ENCODE data around the gene SNRPB2. TPM values are rescaled to one million over a fixed set of nuclear protein-coding genes. Genes with fewer than 3 reads are reported as not detected.

SNRPB2 gene
- total and polyA plus RNA-seq, 7 experiments from 2014 or later, result 25.2 to 97.0 (median 40.0) TPM

GRCh38 chr20:16771213-16771612, 41.4 kb downstream of the SNRPB2 start:
- no peak for ATAC-seq
- H3K27ac ChIP-seq (ENCODE audit: low read depth, low read length), result no peak overlapping the region
- peaks cover 0 to 9% (median 0%) of the 10 kb centered on the region in 3 experiments for H3K9me3 ChIP-seq (ENCODE audit: control insufficient read depth in 2 of 3, low read length in 3 of 3)
- Mint-ChIP-seq H3K4me1 (peaks cover 0 to 2% (median 0%) of the 10 kb centered on the region in 7 donors), H3K27me3 (peaks cover 15 to 36% (median 30%) of the 10 kb centered on the region in 5 donors), H3K27ac (no peak overlapping the region), H3K4me3 (no peak overlapping the region), H3K9me3 (peaks cover 0 to 26% (median 9%) of the 10 kb centered on the region in 11 donors), H3K36me3 (no peaks in the 10 kb centered on the region)
- no peaks in the 10 kb centered on the region for H3K36me3 ChIP-seq (ENCODE audit: control insufficient read depth in 2 of 3, insufficient read depth in 3 of 3, low read length in 3 of 3)
- CTCF ChIA-PET, result no interaction called here
- no peak for DNase-seq
- no peaks in the 10 kb centered on the region for H3K4me1 ChIP-seq (ENCODE audit: control insufficient read depth in 2 of 2, insufficient read depth in 2 of 2, low read length in 2 of 2)
- no peaks in the 10 kb centered on the region for H3K27me3 ChIP-seq (ENCODE audit: control insufficient read depth in 2 of 2, insufficient read depth in 2 of 2, low read length in 2 of 2)
- POLR2A ChIA-PET, result no interaction called here
- intact Hi-C loops (cut with micrococcal nuclease), result no loop called here
- H3K4me3 ChIP-seq (ENCODE audit: low read length), result no peak overlapping the region

DNA sequence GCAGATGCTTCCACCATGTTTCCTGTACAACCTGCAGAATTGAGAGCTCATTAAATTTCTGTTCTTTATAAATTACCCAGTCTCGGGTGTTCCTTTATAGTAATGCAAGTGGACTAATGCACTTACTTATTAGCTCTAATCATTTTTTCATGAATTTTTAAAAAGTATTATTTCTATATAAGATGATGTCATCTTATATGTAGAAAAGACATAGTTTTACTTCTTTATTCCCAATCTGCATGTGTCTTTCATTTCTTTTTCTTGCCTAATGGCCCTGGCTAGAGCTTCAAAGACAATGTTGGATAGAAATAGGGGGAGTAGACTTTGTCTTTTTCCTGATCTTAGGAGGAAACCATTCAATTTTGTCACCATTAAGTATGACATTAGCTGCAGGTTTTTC, 46.1 kb downstream of the SNRPB2 start:
- ATAC-seq (no peak), DNase-seq (no peak)
- H3K36me3 ChIP-seq (ENCODE audit: control insufficient read depth in 2 of 3, insufficient read depth in 3 of 3, low read length in 3 of 3), result no peaks in the 10 kb centered on the region
- Mint-ChIP-seq H3K27me3 (peaks cover 0 to 32% (median 24%) of the 10 kb centered on the region in 5 donors), H3K4me1 (peaks cover 0 to 2% (median 0%) of the 10 kb centered on the region in 7 donors), H3K27ac (no peak overlapping the region), H3K9me3 (peaks cover 0 to 37% (median 11%) of the 10 kb centered on the region in 11 donors), H3K36me3 (peaks cover 0 to 8% (median 0%) of the 10 kb centered on the region in 5 donors), H3K4me3 (no peak overlapping the region)
- H3K4me3 ChIP-seq (ENCODE audit: low read length), result no peak overlapping the region
- no peaks in the 10 kb centered on the region for H3K27me3 ChIP-seq (ENCODE audit: control insufficient read depth in 2 of 2, insufficient read depth in 2 of 2, low read length in 2 of 2)
- ChIA-PET POLR2A (no interaction called here), CTCF (no interaction called here)
- H3K4me1 ChIP-seq (ENCODE audit: control insufficient read depth in 2 of 2, insufficient read depth in 2 of 2, low read length in 2 of 2), result no peaks in the 10 kb centered on the region
- peaks cover 0 to 9% (median 0%) of the 10 kb centered on the region in 3 experiments for H3K9me3 ChIP-seq (ENCODE audit: control insufficient read depth in 2 of 3, low read length in 3 of 3)
- no peak overlapping the region for H3K27ac ChIP-seq (ENCODE audit: low read depth, low read length)
- intact Hi-C loops (cut with micrococcal nuclease), result no loop called here

DNA sequence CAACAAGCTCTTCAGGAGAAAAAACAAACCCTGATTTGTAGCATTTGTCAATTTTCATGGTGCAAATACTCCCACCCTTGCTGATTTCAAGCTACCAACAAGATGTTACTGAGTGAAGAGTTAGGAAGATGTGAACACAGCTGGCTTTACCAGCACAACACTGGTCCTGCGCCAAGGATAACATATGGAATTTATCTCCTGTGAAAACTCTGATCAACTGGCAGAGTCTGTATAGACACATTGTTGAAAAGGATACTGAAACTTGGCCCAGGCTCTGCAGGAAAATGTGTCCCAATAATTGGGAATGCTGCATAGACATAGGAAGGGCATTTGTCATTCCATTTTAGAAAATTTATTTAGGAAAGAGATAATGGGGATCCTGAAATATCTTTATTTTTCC, 47.3 kb downstream of the SNRPB2 start:
- H3K9me3 ChIP-seq (ENCODE audit: control insufficient read depth in 2 of 3, low read length in 3 of 3), result peaks cover 0 to 9% (median 0%) of the 10 kb centered on the region in 3 experiments
- H3K4me3 ChIP-seq (ENCODE audit: low read length), result no peak overlapping the region
- ChIA-PET CTCF (no interaction called here), POLR2A (no interaction called here)
- H3K27me3 ChIP-seq (ENCODE audit: control insufficient read depth in 2 of 2, insufficient read depth in 2 of 2, low read length in 2 of 2), result no peaks in the 10 kb centered on the region
- no peak overlapping the region for H3K4me3 Mint-ChIP-seq
- peaks cover 0 to 2% (median 0%) of the 10 kb centered on the region in 7 donors for H3K4me1 Mint-ChIP-seq
- DNase-seq (no peak), ATAC-seq (no peak)
- peaks cover under 1 to 49% (median 12%) of the 10 kb centered on the region in 11 donors for H3K9me3 Mint-ChIP-seq
- peaks cover 0 to 8% (median 0%) of the 10 kb centered on the region in 5 donors for H3K36me3 Mint-ChIP-seq
- no peak overlapping the region for H3K27ac Mint-ChIP-seq
- no peaks in the 10 kb centered on the region for H3K4me1 ChIP-seq (ENCODE audit: control insufficient read depth in 2 of 2, insufficient read depth in 2 of 2, low read length in 2 of 2)
- intact Hi-C loops (cut with micrococcal nuclease), result no loop called here
- H3K36me3 ChIP-seq (ENCODE audit: control insufficient read depth in 2 of 3, insufficient read depth in 3 of 3, low read length in 3 of 3), result no peaks in the 10 kb centered on the region
- H3K27me3 Mint-ChIP-seq, result peaks cover 0 to 32% (median 22%) of the 10 kb centered on the region in 5 donors
- no peak overlapping the region for H3K27ac ChIP-seq (ENCODE audit: low read depth, low read length)

GRCh38 chr20:16778159-16778558, 48.3 kb downstream of the SNRPB2 start:
- DNase-seq (no peak), ATAC-seq (no peak)
- no peaks in the 10 kb centered on the region for H3K36me3 ChIP-seq (ENCODE audit: control insufficient read depth in 2 of 3, insufficient read depth in 3 of 3, low read length in 3 of 3)
- no peaks in the 10 kb centered on the region for H3K27me3 ChIP-seq (ENCODE audit: control insufficient read depth in 2 of 2, insufficient read depth in 2 of 2, low read length in 2 of 2)
- Mint-ChIP-seq H3K27ac (no peak overlapping the region), H3K27me3 (peaks cover 0 to 33% (median 23%) of the 10 kb centered on the region in 5 donors), H3K4me1 (no peaks in the 10 kb centered on the region), H3K4me3 (no peak overlapping the region), H3K36me3 (peaks cover 0 to 16% (median 0%) of the 10 kb centered on the region in 5 donors), H3K9me3 (peaks cover 5 to 55% (median 18%) of the 10 kb centered on the region in 11 donors)
- H3K27ac ChIP-seq (ENCODE audit: low read depth, low read length), result no peak overlapping the region
- H3K4me1 ChIP-seq (ENCODE audit: control insufficient read depth in 2 of 2, insufficient read depth in 2 of 2, low read length in 2 of 2), result no peaks in the 10 kb centered on the region
- ChIA-PET POLR2A (no interaction called here), CTCF (no interaction called here)
- intact Hi-C loops (cut with micrococcal nuclease), result no loop called here
- no peak overlapping the region for H3K4me3 ChIP-seq (ENCODE audit: low read length)
- H3K9me3 ChIP-seq (ENCODE audit: control insufficient read depth in 2 of 3, low read length in 3 of 3), result peaks cover 0 to 9% (median 0%) of the 10 kb centered on the region in 3 experiments

DNA sequence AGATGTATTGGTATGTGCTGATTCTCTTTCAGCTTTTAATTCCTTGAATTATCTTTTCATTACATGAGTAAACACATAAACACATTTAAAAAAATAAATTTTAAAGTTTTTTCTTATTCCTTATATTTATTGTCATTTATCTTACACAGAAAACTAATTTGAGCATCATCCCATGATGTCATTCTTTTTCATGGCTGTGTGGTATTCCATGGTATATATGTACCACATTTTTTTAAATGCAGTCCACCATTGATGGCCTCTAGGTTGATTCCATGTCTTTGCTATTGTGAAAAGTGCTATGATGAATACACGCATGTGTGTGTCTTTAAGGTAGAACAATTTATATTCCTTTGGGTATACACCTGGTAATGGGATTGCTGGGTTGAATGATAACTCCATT, 51.7 kb downstream of the SNRPB2 start:
- no peak overlapping the region for H3K27ac ChIP-seq (ENCODE audit: low read depth, low read length)
- H3K36me3 Mint-ChIP-seq, result peaks cover 0 to 16% (median 0%) of the 10 kb centered on the region in 5 donors
- intact Hi-C loops (cut with micrococcal nuclease), result no loop called here
- H3K9me3 Mint-ChIP-seq, result peaks cover 0 to 41% (median 11%) of the 10 kb centered on the region in 11 donors
- ATAC-seq (no peak), DNase-seq (no peak)
- H3K9me3 ChIP-seq (ENCODE audit: control insufficient read depth in 2 of 3, low read length in 3 of 3), result no peaks in the 10 kb centered on the region
- ChIA-PET POLR2A (no interaction called here), CTCF (no interaction called here)
- H3K27ac Mint-ChIP-seq, result no peak overlapping the region
- peaks cover 0 to 20% (median 17%) of the 10 kb centered on the region in 5 donors for H3K27me3 Mint-ChIP-seq
- H3K36me3 ChIP-seq (ENCODE audit: control insufficient read depth in 2 of 3, insufficient read depth in 3 of 3, low read length in 3 of 3), result no peaks in the 10 kb centered on the region
- no peaks in the 10 kb centered on the region for H3K27me3 ChIP-seq (ENCODE audit: control insufficient read depth in 2 of 2, insufficient read depth in 2 of 2, low read length in 2 of 2)
- no peaks in the 10 kb centered on the region for H3K4me1 ChIP-seq (ENCODE audit: control insufficient read depth in 2 of 2, insufficient read depth in 2 of 2, low read length in 2 of 2)
- H3K4me3 Mint-ChIP-seq, result no peak overlapping the region
- H3K4me1 Mint-ChIP-seq, result no peaks in the 10 kb centered on the region
- no peak overlapping the region for H3K4me3 ChIP-seq (ENCODE audit: low read length)

- DNase-seq (no peak), ATAC-seq (no peak)
- Mint-ChIP-seq H3K27me3 (peaks cover 0 to 42% (median 31%) of the 10 kb centered on the region in 5 donors), H3K36me3 (peaks cover 0 to 10% (median 0%) of the 10 kb centered on the region in 5 donors), H3K4me3 (no peak overlapping the region), H3K9me3 (peaks cover 0 to 41% (median 12%) of the 10 kb centered on the region in 11 donors), H3K27ac (no peak overlapping the region), H3K4me1 (no peaks in the 10 kb centered on the region)
- no peaks in the 10 kb centered on the region for H3K27me3 ChIP-seq (ENCODE audit: control insufficient read depth in 2 of 2, insufficient read depth in 2 of 2, low read length in 2 of 2)
- no peak overlapping the region for H3K4me3 ChIP-seq (ENCODE audit: low read length)
- intact Hi-C loops (cut with micrococcal nuclease), result no loop called here
- POLR2A ChIA-PET, result no interaction called here
- H3K27ac ChIP-seq (ENCODE audit: low read depth, low read length), result no peak overlapping the region
- H3K4me1 ChIP-seq (ENCODE audit: control insufficient read depth in 2 of 2, insufficient read depth in 2 of 2, low read length in 2 of 2), result no peaks in the 10 kb centered on the region
- no peaks in the 10 kb centered on the region for H3K36me3 ChIP-seq (ENCODE audit: control insufficient read depth in 2 of 3, insufficient read depth in 3 of 3, low read length in 3 of 3)
- H3K9me3 ChIP-seq (ENCODE audit: control insufficient read depth in 2 of 3, low read length in 3 of 3), result no peaks in the 10 kb centered on the region
- CTCF ChIA-PET, result interaction anchor here (0.6 kb wide), 1 partner anchor 18 kb away, joined by 3 read pairs; no protein-coding TSS in a partner anchor
These were observed 55.4 kb downstream of the SNRPB2 start for GRCh38 chr20:16785226-16785625.

Data from naive thymus-derived CD4-positive, alpha-beta T cell (primary cell).